GF-D8 (cell line): ENCODE data around the gene LSM12.

ENCODE experiments used
- DNase-seq: peaks from one replicate; lab custom pipeline; 2025; lab: John Stamatoyannopoulos, UW

LSM12 gene

GRCh38 chr17:43987131-43988021, 79.1 kb downstream of the LSM12 start:
- no peak for DNase-seq

- no peak for DNase-seq
Observed at GRCh38 chr17:43986225-43986981, 80.1 kb downstream of the LSM12 start.

GRCh38 chr17:43984521-43984920, 82.0 kb downstream of the LSM12 start:
- DNase-seq, result no peak
